Measurements from ENCODE around the gene SNTG2. TPM values are rescaled to one million over a fixed set of nuclear protein-coding genes. Genes with fewer than 3 reads are reported as not detected.

The SNTG2 gene
- total RNA-seq, 2 experiments from 2014 or later: 0.57 to 1.0 TPM

DNA sequence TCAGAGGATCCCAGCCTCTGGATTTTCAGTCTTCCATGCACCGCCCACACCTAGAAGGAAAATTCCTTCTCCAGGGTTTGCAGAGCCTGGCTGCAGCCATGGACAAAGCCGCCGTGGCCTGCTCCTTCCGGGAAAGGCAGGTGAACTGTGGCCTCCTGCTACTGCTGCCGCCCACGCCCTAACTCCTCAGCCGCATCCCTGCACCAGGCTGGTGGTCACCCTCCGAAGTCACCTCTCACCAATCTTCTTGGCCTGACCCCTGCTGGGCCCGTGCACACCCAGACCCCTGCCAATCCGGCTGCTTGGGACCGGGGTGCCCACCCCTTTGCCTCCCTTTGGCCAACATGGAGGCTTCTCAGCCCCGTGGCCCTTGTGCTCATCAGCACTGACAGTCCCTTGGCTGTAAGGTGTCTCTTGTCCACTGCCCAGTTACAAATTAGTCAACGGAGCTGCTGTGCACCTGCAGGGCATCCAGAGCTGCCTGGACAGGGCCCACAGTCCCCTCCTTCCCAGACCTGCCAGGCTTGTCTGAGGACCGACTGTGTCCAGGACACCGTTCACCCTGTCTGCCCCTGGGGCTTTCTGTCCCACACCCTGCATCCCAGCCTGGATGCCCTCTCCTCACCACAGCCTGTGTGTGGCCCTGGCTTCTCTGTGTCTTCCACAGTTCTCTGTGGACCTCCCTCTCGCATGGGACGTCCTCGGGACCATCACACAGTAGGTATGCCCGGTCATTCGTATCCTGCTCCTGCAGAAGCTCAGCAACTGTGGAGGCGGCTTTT lies 332.6 kb downstream of the SNTG2 start:
- H3K27ac Mint-ChIP-seq: no peak overlapping the region
- H3K36me3 Mint-ChIP-seq (ENCODE audit: low read depth): no peaks in the 10 kb centered on the region
- intact Hi-C loops (cut with micrococcal nuclease): no loop called here
- H3K4me1 Mint-ChIP-seq (ENCODE audit: low read depth): no peaks in the 10 kb centered on the region
- H3K9me3 Mint-ChIP-seq: no peaks in the 10 kb centered on the region
- DNase-seq: no peak
- H3K27me3 Mint-ChIP-seq (ENCODE audit: low read depth): no peaks in the 10 kb centered on the region
- no peak overlapping the region for H3K4me3 Mint-ChIP-seq
- CTCF ChIA-PET: no interaction called here

DNA sequence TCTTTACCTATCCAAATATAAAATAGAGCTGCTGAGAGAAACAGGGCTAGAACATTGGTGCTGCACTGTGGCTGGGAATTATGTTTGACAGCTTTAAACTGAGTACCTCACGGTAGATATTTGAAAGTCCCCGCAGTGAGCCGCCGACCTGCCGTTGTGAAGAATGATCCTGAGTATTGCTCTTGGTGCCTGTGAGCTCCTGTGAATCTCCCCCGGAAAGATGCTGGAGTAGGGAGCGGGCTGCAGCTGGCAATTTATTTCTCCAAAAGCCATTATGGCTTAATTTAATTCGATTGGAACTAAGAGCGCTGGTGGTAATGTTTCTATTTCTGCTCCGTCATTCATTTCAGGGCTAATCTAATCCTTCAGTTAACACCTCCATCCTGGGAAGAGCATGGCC lies 333.2 kb downstream of the SNTG2 start:
- Mint-ChIP-seq H3K4me1 (ENCODE audit: low read depth) (no peaks in the 10 kb centered on the region), H3K27me3 (ENCODE audit: low read depth) (no peaks in the 10 kb centered on the region)
- intact Hi-C loops (cut with micrococcal nuclease): no loop called here

GRCh38 chr2:1286929-1287328 lies 336.3 kb downstream of the SNTG2 start:
- H3K4me1 Mint-ChIP-seq (ENCODE audit: low read depth): no peaks in the 10 kb centered on the region

More for the DNA sequence above, 333.2 kb downstream of the SNTG2 start:
- no peak overlapping the region for H3K4me3 Mint-ChIP-seq
- no peaks in the 10 kb centered on the region for H3K9me3 Mint-ChIP-seq
- H3K36me3 Mint-ChIP-seq (ENCODE audit: low read depth): no peaks in the 10 kb centered on the region
- H3K27ac Mint-ChIP-seq: no peak overlapping the region
- no peak for DNase-seq
- CTCF ChIA-PET: no interaction called here

DNA sequence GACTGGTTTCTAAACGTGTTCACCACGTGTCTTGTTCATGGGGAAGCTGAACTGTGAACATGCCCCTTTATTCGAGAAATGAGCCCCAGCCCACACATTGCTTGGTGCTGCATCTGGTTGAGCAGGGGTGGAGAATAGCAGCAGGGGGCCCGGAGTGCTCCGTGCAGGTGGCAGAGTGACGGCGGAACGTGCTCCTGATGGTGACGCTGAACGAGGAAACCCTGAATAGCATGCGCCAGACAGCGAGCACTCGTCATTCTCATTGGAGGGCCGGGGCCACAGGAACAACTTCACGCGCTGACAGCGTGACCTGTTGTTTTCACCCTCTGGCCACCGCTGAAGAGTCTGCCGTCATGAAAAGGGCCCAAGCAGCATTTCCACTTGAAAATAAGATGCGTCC lies 336.8 kb downstream of the SNTG2 start:
- Mint-ChIP-seq H3K9me3 (peaks cover 2% of the 10 kb centered on the region), H3K27ac (no peak overlapping the region), H3K4me1 (ENCODE audit: low read depth) (no peaks in the 10 kb centered on the region), H3K27me3 (ENCODE audit: low read depth) (no peaks in the 10 kb centered on the region), H3K36me3 (ENCODE audit: low read depth) (no peaks in the 10 kb centered on the region), H3K4me3 (no peak overlapping the region)
- CTCF ChIA-PET: interaction anchor here (1.4 kb wide), 1 partner anchor 265 kb away, joined by 4 read pairs; no protein-coding TSS in a partner anchor
- no peak for DNase-seq
- intact Hi-C loops (cut with micrococcal nuclease): no loop called here

More at GRCh38 chr2:1286929-1287328, 336.3 kb downstream of the SNTG2 start:
- H3K27ac Mint-ChIP-seq: no peak overlapping the region
- CTCF ChIA-PET: interaction anchor here (1.4 kb wide), 1 partner anchor 266 kb away, joined by 4 read pairs; no protein-coding TSS in a partner anchor
- H3K27me3 Mint-ChIP-seq (ENCODE audit: low read depth): no peaks in the 10 kb centered on the region
- no peaks in the 10 kb centered on the region for H3K9me3 Mint-ChIP-seq
- no peaks in the 10 kb centered on the region for H3K36me3 Mint-ChIP-seq (ENCODE audit: low read depth)
- intact Hi-C loops (cut with micrococcal nuclease): no loop called here
- DNase-seq: no peak
- no peak overlapping the region for H3K4me3 Mint-ChIP-seq

- Mint-ChIP-seq H3K9me3 (peaks cover 2% of the 10 kb centered on the region), H3K27me3 (ENCODE audit: low read depth) (no peaks in the 10 kb centered on the region), H3K4me3 (no peak overlapping the region), H3K36me3 (ENCODE audit: low read depth) (peaks cover 3% of the 10 kb centered on the region), H3K4me1 (ENCODE audit: low read depth) (no peaks in the 10 kb centered on the region), H3K27ac (no peak overlapping the region)
- no peak for DNase-seq
- intact Hi-C loops (cut with micrococcal nuclease): no loop called here
- CTCF ChIA-PET: no interaction called here
Observed at GRCh38 chr2:1294900-1295299, 344.3 kb downstream of the SNTG2 start.

GRCh38 chr2:1295740-1296139 lies 345.1 kb downstream of the SNTG2 start:
- Mint-ChIP-seq H3K4me3 (no peak overlapping the region), H3K27ac (no peak overlapping the region), H3K36me3 (ENCODE audit: low read depth) (peaks cover 3% of the 10 kb centered on the region), H3K9me3 (peaks cover 2% of the 10 kb centered on the region), H3K27me3 (ENCODE audit: low read depth) (no peaks in the 10 kb centered on the region), H3K4me1 (ENCODE audit: low read depth) (no peaks in the 10 kb centered on the region)
- CTCF ChIA-PET: no interaction called here
- no peak for DNase-seq
- intact Hi-C loops (cut with micrococcal nuclease): no loop called here

DNA sequence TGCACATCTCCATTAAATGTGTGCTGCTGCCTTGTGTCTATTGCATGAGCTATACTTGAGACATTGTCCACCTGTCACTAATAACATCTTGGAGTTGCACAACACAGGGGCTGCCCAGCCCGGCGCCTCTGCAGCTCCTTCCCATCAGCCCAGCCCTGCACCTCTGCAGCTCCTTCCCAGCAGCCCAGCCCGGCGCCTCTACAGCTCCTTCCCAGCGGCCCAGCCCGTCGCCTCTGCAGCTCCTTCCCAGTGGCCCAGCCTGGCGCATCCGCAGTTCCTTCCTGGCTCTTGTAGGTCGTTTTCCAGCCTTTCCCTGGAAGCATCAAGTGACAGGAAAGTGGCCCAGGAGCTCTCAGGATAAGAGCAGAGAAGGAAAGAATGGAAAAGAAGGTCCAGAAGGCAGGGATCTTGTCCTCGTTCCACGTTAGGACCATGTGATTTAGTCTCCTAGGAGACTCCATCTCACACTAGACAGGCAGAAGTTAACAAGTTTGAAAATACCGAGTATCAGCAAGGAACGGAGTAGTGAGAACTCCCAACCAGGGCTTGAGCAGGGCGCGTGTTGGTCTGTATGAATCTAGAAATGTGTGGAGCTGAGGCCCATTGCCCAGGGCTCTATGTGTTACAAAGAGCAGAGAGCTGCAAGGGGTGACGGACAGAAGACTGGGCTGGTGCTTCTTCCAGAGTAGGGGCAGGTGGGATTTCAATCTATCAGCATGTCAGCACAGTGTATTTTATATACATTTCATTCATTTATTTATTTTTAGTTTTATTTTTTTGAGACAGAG lies 346.9 kb downstream of the SNTG2 start:
- intact Hi-C loops (cut with micrococcal nuclease): no loop called here
- no peaks in the 10 kb centered on the region for H3K9me3 Mint-ChIP-seq
- no peak overlapping the region for H3K4me3 Mint-ChIP-seq
- peaks cover 3% of the 10 kb centered on the region for H3K36me3 Mint-ChIP-seq (ENCODE audit: low read depth)
- H3K27ac Mint-ChIP-seq: no peak overlapping the region
- CTCF ChIA-PET: no interaction called here
- H3K27me3 Mint-ChIP-seq (ENCODE audit: low read depth): no peaks in the 10 kb centered on the region
- DNase-seq: no peak
- H3K4me1 Mint-ChIP-seq (ENCODE audit: low read depth): peaks cover 3% of the 10 kb centered on the region

- Mint-ChIP-seq H3K27me3 (ENCODE audit: low read depth) (no peaks in the 10 kb centered on the region), H3K4me3 (no peak overlapping the region)
- CTCF ChIA-PET: no interaction called here
Observed at GRCh38 chr2:1299043-1299442, 348.4 kb downstream of the SNTG2 start.

DNA sequence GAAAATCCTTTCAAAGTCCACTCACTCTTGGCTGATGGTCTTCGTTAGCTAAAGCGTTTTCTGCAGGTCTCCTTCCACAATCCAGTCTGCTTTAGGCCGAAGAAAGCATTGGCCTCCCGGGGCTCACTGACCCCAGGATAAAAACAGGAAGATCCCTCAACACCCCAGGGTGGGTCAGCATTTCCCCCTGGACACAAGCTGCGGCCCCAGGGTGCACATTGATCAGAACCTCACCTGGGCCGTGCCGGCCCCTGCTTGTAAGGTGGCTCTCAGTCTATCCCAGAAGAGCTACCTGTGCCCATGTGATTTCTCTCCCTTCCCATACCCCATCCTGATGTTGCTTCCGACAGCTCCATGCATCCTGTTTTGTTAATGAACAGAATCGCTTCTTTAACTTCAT lies 349.6 kb downstream of the SNTG2 start:
- intact Hi-C loops (cut with micrococcal nuclease): no loop called here
- CTCF ChIA-PET: no interaction called here
- no peak overlapping the region for H3K27ac Mint-ChIP-seq
- no peaks in the 10 kb centered on the region for H3K9me3 Mint-ChIP-seq
- DNase-seq: no peak
- no peaks in the 10 kb centered on the region for H3K27me3 Mint-ChIP-seq (ENCODE audit: low read depth)
- no peak overlapping the region for H3K4me3 Mint-ChIP-seq
- H3K4me1 Mint-ChIP-seq (ENCODE audit: low read depth): peaks cover 8% of the 10 kb centered on the region
- no peaks in the 10 kb centered on the region for H3K36me3 Mint-ChIP-seq (ENCODE audit: low read depth)

More at GRCh38 chr2:1299043-1299442, 348.4 kb downstream of the SNTG2 start:
- intact Hi-C loops (cut with micrococcal nuclease): no loop called here
- Mint-ChIP-seq H3K27ac (no peak overlapping the region), H3K9me3 (no peaks in the 10 kb centered on the region), H3K36me3 (ENCODE audit: low read depth) (peaks cover under 1% of the 10 kb centered on the region), H3K4me1 (ENCODE audit: low read depth) (peaks cover 8% of the 10 kb centered on the region)
- DNase-seq: no peak

- Mint-ChIP-seq H3K4me1 (ENCODE audit: low read depth) (peaks cover 8% of the 10 kb centered on the region), H3K9me3 (no peaks in the 10 kb centered on the region), H3K4me3 (no peak overlapping the region), H3K27me3 (ENCODE audit: low read depth) (no peaks in the 10 kb centered on the region), H3K27ac (no peak overlapping the region), H3K36me3 (ENCODE audit: low read depth) (no peaks in the 10 kb centered on the region)
- intact Hi-C loops (cut with micrococcal nuclease): no loop called here
- DNase-seq: no peak
- CTCF ChIA-PET: no interaction called here
Observed at GRCh38 chr2:1301056-1301455, 350.4 kb downstream of the SNTG2 start.

- intact Hi-C loops (cut with micrococcal nuclease): no loop called here
Observed at GRCh38 chr2:1305342-1306013, 354.8 kb downstream of the SNTG2 start.

DNA sequence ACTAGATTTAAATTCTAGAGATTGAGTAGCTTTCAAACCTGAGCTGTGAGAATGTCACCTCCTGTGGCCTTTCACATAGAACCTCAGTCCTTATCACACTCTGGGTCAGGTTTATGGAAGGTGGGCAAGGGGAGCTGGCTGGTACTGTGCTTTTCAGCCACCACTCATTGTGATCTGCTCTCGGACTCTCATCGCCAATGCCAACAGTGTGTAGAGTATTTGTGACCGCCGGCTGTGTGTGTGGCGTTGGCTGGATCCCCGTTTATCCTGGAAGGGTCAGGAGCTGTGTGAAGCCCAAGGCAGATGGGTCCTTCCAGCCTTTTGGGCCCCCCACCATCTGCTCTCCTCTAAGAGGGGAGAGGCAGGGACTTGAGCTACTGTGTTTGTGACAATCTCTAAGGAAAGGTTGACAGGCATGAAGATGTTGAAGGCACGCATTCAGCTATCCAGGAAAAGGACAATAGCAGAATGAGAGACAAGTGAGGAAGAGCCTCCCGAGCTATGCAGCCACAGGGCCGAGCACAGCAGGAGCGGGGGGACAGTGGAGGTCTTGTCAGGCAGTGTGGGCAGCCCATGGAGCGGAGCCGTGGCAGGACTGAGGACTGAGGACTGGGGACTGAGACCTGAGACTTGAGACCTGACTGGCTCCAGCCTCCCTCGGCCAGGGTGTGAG lies 355.5 kb downstream of the SNTG2 start:
- CTCF ChIA-PET: no interaction called here
- no peaks in the 10 kb centered on the region for H3K36me3 Mint-ChIP-seq (ENCODE audit: low read depth)
- peaks cover 2% of the 10 kb centered on the region for H3K27me3 Mint-ChIP-seq (ENCODE audit: low read depth)
- H3K4me3 Mint-ChIP-seq: no peak overlapping the region
- peaks cover 8% of the 10 kb centered on the region for H3K4me1 Mint-ChIP-seq (ENCODE audit: low read depth)
- no peaks in the 10 kb centered on the region for H3K9me3 Mint-ChIP-seq
- no peak overlapping the region for H3K27ac Mint-ChIP-seq
- intact Hi-C loops (cut with micrococcal nuclease): no loop called here
- DNase-seq: no peak

More at GRCh38 chr2:1305342-1306013, 354.8 kb downstream of the SNTG2 start:
- no peaks in the 10 kb centered on the region for H3K9me3 Mint-ChIP-seq
- DNase-seq: no peak
- CTCF ChIA-PET: no interaction called here
- peaks cover 2% of the 10 kb centered on the region for H3K27me3 Mint-ChIP-seq (ENCODE audit: low read depth)
- no peak overlapping the region for H3K4me3 Mint-ChIP-seq
- H3K36me3 Mint-ChIP-seq (ENCODE audit: low read depth): no peaks in the 10 kb centered on the region
- no peak overlapping the region for H3K27ac Mint-ChIP-seq
- H3K4me1 Mint-ChIP-seq (ENCODE audit: low read depth): peaks cover 8% of the 10 kb centered on the region

Measured in activated naive CD4-positive, alpha-beta T cell treated with anti-CD3 and anti-CD28 coated beads for 36 hours (primary cell).